ENCODE measurements around the gene HOXA11.

Gene HOXA11

DNA sequence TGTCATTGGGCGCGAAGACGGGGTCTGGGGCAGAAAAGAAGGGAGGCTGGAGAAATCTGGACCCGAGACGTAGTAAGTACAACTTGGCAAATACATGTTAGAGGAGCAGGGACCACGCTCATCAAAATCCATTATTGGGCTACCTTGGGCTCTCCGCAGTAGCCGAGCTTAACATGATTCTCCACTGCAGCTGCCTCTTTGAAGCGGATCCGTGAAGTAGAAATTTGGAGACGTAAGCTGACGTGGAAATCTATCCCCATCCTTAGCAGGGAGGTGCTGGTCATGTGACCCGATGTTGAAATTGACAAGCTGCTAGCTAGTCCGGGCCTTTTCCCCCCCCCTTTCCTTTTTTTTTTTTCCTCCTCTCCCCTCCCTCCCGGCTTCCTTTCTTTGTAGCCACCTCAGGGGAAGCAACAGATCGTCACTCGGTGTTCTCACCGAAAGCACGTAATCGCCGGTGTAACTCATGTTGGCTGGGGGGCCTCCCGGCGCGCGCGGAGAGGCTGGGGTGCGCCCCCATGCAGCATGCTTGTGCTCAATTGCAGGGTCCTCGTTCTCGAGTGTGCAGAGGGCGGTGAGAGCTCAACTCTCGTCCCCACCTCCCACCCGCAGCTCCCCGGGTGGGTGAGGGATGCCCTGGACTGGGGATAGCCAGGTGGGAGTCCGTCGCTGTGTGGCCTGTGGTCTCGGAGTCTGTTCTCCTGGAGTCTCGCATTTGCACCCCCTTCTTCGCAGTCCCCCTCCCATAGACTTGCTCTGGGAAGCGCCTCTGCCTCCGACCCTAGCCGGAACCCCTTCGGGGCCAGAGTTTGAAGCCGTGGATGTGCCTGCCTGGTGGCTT is at the start of gene HOXA11:
Gene HOXA11 (minus strand): TSS at position 220 of the 841 bp plus-strand sequence. CDS start 88 bp downstream, at position 132.
- peak; percentile 87 for DNase-seq (ENCODE audit: low spot score)

DNA sequence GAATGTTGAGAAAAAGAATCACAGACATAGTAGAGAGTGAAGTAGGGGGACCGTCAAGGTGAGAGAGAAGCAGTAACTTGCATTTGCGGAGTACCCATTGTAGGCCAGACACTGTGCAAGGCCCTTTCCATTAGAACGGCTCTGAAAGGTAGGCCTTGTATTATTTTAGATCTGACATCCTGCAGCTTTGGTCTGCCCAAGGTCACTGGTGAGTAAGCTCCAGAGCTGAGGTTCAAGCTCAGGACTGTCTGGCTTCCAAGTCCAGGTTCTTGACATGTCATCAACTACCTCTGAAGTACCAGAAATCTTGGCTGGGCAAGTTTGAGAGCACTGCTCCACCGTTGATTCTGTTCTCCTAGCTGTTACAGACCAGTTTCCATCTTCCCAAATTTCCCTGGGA is 44.4 kb upstream of the HOXA11 start:
- no peak for DNase-seq (ENCODE audit: low spot score)

GRCh38 chr7:27224983-27225934 is 40.2 kb upstream of the HOXA11 start:
- no peak for DNase-seq (ENCODE audit: low spot score)

- DNase-seq (ENCODE audit: low spot score), result no peak
Measured at GRCh38 chr7:27223941-27224575, 39.0 kb upstream of the HOXA11 start.

DNA sequence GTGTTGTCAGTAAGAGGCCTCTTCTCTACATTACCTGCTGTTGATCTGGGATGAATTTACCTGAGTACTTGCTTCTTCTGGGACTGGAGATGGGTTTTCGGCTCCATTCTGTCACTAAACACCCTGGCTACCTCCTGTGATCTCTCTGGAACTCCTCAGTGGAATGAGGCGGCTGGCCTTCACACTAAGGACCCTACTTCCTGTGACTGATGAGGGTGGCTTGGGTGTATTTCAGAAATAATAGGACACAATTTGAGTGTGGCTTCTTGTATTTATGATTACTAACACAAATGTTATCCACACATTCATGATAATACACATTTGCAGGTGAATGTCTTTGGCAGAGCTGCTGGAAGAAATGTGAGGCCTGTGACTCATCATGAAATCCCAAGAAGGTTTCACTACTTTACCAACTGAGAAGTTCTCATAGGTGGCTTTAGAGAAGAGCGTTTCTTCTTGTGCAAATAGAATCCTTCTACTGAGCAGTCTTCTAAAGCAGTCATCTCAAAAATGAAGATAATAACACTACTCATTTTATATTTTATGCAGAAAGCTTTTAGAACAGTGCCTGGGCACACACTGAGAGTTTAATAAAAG is 36.3 kb upstream of the HOXA11 start:
- DNase-seq (ENCODE audit: low spot score), result no peak

- DNase-seq (ENCODE audit: low spot score), result no peak
Measured at GRCh38 chr7:27220440-27220955, 35.5 kb upstream of the HOXA11 start.

DNA sequence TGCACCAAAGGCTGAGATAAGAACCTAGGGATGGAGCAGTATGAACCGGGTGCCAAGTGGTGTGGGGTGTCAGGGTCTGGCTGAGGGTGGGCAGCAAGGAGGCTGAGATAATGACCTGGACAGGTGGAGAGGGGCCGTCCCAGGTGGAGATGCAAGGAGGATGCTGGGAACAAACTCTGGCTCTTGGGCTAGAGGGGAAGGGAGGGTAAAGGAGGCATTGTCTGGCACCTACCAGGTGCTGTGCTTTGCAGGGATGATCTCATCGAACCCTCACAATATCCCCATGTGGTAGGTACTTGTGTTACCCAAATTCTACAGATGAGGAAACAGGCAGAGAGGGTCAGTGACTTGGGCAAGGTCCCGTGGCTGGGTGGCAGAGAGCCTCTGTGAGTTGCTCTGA is 34.8 kb upstream of the HOXA11 start:
- DNase-seq (ENCODE audit: low spot score), result no peak

DNA sequence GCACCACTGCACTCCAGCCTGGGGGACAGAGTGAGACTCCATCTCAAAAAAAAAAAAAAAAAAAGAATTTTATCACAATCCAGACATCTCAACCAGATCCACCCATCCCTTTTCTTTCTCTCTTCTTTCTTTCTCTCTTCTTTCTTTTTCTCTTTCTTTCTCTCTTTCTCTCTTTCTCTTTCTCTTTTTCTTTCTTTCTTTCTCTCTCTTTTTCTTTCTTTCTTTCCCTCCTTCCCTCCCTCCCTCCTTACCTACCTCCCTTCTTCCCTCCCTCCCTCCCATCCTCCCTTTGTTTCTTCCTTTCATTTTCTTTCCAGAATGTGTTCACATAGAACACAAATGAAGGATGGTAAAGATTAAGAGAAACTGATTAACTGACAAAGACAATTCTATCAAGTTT is 32.9 kb upstream of the HOXA11 start:
- no peak for DNase-seq (ENCODE audit: low spot score)

DNA sequence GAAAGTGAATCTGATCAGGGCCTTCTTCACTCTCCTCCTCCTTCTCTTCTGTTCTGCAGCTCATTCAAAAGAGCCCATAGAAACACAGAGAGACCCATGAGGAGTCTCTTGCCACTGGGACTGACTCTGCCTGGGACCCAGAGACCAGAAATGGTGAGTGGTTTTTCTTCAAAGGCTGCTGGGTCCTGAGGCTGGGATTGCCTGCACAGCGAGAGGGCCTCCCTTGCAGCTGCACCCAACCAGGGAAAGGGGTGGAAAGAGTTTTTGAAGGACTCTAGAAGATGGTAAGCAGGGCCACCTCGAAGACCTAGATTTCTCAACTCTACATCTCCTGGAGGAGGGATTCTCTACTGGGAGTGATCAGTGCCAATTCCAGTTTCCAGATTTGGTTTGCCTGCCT is 30.3 kb upstream of the HOXA11 start:
- DNase-seq (ENCODE audit: low spot score), result no peak

DNA sequence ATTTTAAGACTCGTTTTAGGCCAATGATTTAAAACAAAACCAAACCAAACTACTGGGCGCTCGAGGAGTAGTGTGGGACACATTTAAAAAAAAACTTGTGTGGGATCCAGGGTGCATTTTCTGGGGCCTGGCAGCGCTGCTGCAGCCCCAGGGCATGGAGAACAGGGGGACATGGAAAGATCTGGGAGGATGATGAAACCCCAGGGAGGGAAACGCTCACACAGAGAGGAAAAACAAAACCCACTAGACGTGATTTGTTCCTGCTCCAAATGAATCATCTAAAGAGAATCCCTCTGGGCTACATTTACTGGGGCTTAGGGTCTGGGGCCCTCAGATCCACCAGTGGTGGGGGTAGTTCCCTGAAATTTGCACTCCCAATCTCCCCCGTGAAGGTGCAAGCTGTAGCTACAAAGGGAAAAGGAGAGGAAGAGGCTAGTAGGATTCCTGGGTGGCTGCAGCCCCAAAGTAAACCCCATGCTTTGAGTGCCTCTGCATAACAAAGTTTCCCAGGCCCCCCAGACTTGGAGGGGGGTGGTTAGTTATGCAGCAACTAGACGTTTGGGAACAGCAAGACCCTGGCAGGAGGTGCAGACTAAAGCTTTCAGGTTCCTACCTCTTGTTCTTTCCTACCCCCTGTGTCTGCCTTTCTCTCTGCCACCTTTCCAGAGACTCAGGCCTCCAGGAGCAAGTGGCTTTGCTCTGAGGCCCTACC is 29.4 kb upstream of the HOXA11 start:
- DNase-seq (ENCODE audit: low spot score), result no peak

GRCh38 chr7:27213433-27214238 is 28.6 kb upstream of the HOXA11 start:
- no peak for DNase-seq (ENCODE audit: low spot score)

DNA sequence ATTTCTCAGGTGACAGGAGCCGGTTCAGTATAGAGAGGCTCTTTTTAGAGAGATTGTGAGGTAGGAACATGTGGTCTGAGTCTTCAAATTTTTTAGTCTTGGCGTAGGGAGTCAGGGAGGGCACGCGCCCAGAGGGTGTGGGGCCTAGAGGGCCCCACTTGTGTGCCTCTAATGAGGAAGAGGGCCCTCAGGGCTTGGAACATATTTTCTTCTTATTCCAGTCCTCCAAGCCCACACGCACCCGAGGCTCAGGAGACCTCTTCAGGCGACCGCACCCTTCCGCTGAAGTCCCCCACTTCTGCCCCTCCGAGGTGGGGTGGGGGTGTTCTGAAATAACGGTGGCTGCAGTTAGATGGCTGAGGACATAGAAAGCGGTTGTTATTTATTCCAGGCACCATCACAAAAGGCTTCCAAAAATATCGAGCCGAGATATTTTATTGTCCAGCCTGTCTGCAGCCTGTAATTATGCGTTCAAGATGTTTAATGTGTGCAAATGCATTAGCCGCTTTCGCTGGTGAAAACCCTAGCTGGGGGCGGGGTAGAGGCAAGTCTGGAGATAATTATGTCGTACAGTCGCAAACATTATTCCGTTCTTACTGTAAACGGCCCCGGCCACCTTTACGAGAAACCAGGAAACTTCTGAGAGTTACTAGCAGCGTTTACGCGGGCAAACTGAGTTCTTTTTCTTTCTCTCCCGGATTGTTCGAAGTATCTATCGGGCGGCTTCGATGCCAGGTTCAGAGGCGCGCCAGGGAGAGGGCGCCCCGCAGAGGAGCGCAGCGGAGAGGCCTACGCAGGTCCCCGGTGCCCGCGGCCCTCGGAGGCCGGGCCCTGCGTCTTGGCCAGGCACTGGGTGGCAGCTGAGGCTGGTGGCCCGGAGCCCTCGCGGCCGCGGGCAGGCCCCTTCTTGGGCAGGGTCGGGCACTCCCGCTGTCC is 27.7 kb upstream of the HOXA11 start:
- no peak for DNase-seq (ENCODE audit: low spot score)

GRCh38 chr7:27211764-27212204 is 26.8 kb upstream of the HOXA11 start:
- no peak for DNase-seq (ENCODE audit: low spot score)

DNA sequence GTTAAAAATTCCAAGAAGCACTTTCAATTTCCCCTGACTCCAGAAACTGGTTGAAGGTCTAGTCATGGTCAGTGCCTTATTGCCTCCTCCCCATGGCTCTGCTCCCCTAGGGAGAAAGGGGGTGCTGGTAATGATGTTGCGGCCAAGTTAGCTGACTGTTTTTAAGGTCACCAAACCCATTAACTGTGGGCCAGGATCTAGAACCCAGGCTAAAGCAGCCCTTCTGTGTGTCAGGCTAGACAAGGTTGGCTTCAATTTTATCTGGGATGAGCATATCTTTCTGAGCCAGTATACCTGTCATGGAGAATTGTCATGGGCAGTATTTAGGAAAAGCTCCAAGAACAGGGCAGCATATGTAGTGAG is 26.0 kb upstream of the HOXA11 start:
- DNase-seq (ENCODE audit: low spot score), result no peak

GRCh38 chr7:27210441-27211083 is 25.5 kb upstream of the HOXA11 start:
- DNase-seq (ENCODE audit: low spot score), result peak; percentile 96

DNA sequence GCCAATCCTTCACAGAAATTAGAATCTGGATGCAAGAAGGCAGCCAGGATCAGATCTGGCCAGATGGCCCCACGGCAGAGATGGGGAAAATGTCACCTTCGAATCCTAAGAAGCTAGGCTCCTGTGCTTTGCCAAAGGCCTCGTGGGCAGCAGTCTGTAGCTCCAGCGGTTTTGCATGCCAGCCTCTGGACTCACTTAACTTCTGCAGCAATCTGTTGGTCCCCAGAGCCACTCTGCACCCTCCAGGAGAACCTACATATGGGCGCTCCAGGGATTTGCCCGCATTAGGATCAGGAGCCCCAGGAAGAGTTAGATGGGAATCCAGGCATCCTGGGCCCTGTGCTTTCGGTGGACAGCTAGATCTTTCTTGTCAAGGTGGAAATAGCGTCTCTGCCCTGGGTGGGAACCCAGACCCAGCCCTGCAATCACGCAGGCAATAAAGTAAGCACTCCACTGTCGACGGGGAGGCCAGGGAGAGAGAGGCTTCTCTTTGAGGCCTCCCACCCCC is 25.0 kb upstream of the HOXA11 start:
- no peak for DNase-seq (ENCODE audit: low spot score)

GRCh38 chr7:27208998-27209397 is 24.0 kb upstream of the HOXA11 start:
- DNase-seq (ENCODE audit: low spot score), result no peak

GRCh38 chr7:27207348-27207985 is 22.4 kb upstream of the HOXA11 start:
- no peak for DNase-seq (ENCODE audit: low spot score)

Data from HuH-7 (cell line).